OCI-LY1 (cell line): ENCODE results near the gene TRUB2.
"Not testable (repeated sequence)": the region's sequence is repeated elsewhere in the genome, so short reads cannot be mapped to it uniquely, and the experiment has no call there.

Experiments used
- H2AFZ ChIP-seq: fragments of 200-600 bp; sonication (generic), shearing (Covaris generic); 2 replicates; pipeline ENCODE4 v1.6.0; 2014; ENCODE audit warnings: antibody characterized with exemption, mild to moderate bottlenecking, low read length
- H3F3A ChIP-seq: fragments of 200-600 bp; sonication (generic), shearing (Covaris generic); 2 replicates; pipeline ENCODE4 v1.6.0; 2014; ENCODE audit warnings: mild to moderate bottlenecking, antibody characterized with exemption, low read length, moderate library complexity; ENCODE audit not compliant: insufficient read depth
- H3K27ac ChIP-seq: fragments of 200-600 bp; sonication (generic); 2 replicates; pipeline ENCODE4 v1.5.1; 2014; ENCODE audit warnings: low read length, mixed run types, mild to moderate bottlenecking, low read depth; ENCODE audit not compliant: poor library complexity, severe bottlenecking
- H3K27me3 ChIP-seq: fragments of 200-600 bp; sonication (generic); 2 replicates; pipeline ENCODE4 v1.6.0; 2014; ENCODE audit warnings: antibody characterized with exemption, mild to moderate bottlenecking, low read length, moderate library complexity; ENCODE audit not compliant: insufficient read depth
- H3K36me3 ChIP-seq: fragments of 200-600 bp; sonication (generic); 2 replicates; pipeline ENCODE4 v1.6.1; 2014; ENCODE audit warnings: mild to moderate bottlenecking, antibody characterized with exemption, low read length, moderate library complexity, mixed read lengths; ENCODE audit not compliant: insufficient read depth
- H3K4me1 ChIP-seq: fragments of 200-600 bp; sonication (generic); 2 replicates; pipeline ENCODE4 v1.5.1; 2014; ENCODE audit warnings: mild to moderate bottlenecking, low read length, moderate library complexity; ENCODE audit not compliant: insufficient read depth, severe bottlenecking
- H3K4me2 ChIP-seq: fragments of 200-600 bp; sonication (generic), shearing (Covaris generic); 2 replicates; pipeline ENCODE4 v1.6.1; 2014; ENCODE audit warnings: low read length
- H3K4me3 ChIP-seq: fragments of 200-600 bp; sonication (generic); 2 replicates; pipeline ENCODE4 v1.5.1; 2014; ENCODE audit warnings: low read length, low read depth, mild to moderate bottlenecking, mixed read lengths; ENCODE audit not compliant: poor library complexity, severe bottlenecking
- H3K79me2 ChIP-seq: fragments of 200-600 bp; shearing (Covaris generic); 2 replicates; pipeline ENCODE4 v1.6.1; 2016; ENCODE audit warnings: mixed run types, low read length, mixed read lengths; ENCODE audit not compliant: insufficient read depth
- H3K9ac ChIP-seq: fragments of 200-600 bp; sonication (generic), shearing (Covaris generic); 2 replicates; pipeline ENCODE4 v1.6.1; 2014; ENCODE audit warnings: mild to moderate bottlenecking, low read length, mixed read lengths
- H3K9me2 ChIP-seq: fragments of 200-600 bp; sonication (generic), shearing (Covaris generic); 2 replicates; pipeline ENCODE4 v1.6.1; 2014; ENCODE audit warnings: low read depth, mild to moderate bottlenecking, low read length, mixed read lengths
- H3K9me3 ChIP-seq: fragments of 200-600 bp; shearing (Covaris generic); 2 replicates; pipeline ENCODE4 v1.6.1; 2014; ENCODE audit warnings: low read length, mixed read lengths
- H4K20me1 ChIP-seq: fragments of 200-600 bp; sonication (generic), shearing (Covaris generic); 2 replicates; pipeline ENCODE4 v1.6.0; 2016; ENCODE audit warnings: mild to moderate bottlenecking, low read length; ENCODE audit not compliant: insufficient read depth
- EZH2 ChIP-seq: fragments of 200-600 bp; sonication (generic), shearing (Covaris generic); IDR thresholded peaks from 2 replicates; pipeline ENCODE4 v1.8.0; 2017; ENCODE audit warnings: borderline replicate concordance, mixed run types, mild to moderate bottlenecking, antibody characterized with exemption, low read length, moderate library complexity, mixed read lengths
- TF ChIP-seq, protein P1 (sequence below): fragments of 200-600 bp; sonication (generic), shearing (Covaris generic); IDR thresholded peaks from 2 replicates; pipeline ENCODE4 v1.5.1; 2017; ENCODE audit warnings: mild to moderate bottlenecking, antibody characterized with exemption, low read length, moderate library complexity, mixed read lengths

Gene TRUB2

DNA sequence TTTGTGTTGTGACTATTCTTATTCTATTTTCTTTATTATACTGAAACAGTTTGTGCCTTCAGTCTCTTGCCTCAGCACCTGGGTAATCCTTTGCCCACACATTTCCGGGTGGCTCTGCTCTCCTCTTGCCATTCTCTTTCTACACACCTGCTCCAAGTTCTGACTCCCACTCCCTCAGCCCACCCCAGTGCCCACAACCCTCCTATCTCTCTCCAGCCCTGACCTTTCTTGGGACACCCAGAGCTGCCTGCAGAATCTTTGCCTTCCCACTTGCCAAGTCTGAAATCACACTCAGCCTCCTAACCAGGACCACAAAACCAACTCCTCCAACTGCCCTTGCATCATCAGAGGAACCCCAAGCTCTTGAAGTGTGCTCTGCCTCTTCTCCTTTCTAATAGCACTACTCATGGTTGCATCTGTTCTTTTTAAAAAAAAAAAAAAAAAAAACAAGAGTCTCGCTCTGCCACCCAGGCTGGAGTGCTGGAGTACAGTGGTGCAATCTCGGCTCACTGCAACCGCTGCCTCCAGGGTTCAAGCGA, 42.1 kb downstream of the TRUB2 start:
- Histone ChIP-seq H3F3A (no peaks in the 10 kb centered on the region), H3K36me3 (no peaks in the 10 kb centered on the region), H3K79me2 (no peaks in the 10 kb centered on the region), H3K9me2 (no peaks in the 10 kb centered on the region), H3K4me3 (no peak overlapping the region), H3K27ac (no peak overlapping the region), H2AFZ (no peak overlapping the region), H3K9ac (no peak overlapping the region), H3K4me1 (peaks cover 13% of the 10 kb centered on the region), H3K4me2 (no peak overlapping the region), H3K27me3 (no peaks in the 10 kb centered on the region), H3K9me3 (no peaks in the 10 kb centered on the region), H4K20me1 (no peaks in the 10 kb centered on the region)
- TF ChIP-seq, protein P1, sequence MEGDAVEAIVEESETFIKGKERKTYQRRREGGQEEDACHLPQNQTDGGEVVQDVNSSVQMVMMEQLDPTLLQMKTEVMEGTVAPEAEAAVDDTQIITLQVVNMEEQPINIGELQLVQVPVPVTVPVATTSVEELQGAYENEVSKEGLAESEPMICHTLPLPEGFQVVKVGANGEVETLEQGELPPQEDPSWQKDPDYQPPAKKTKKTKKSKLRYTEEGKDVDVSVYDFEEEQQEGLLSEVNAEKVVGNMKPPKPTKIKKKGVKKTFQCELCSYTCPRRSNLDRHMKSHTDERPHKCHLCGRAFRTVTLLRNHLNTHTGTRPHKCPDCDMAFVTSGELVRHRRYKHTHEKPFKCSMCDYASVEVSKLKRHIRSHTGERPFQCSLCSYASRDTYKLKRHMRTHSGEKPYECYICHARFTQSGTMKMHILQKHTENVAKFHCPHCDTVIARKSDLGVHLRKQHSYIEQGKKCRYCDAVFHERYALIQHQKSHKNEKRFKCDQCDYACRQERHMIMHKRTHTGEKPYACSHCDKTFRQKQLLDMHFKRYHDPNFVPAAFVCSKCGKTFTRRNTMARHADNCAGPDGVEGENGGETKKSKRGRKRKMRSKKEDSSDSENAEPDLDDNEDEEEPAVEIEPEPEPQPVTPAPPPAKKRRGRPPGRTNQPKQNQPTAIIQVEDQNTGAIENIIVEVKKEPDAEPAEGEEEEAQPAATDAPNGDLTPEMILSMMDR: no peak
- TF ChIP-seq EZH2: no peak

DNA sequence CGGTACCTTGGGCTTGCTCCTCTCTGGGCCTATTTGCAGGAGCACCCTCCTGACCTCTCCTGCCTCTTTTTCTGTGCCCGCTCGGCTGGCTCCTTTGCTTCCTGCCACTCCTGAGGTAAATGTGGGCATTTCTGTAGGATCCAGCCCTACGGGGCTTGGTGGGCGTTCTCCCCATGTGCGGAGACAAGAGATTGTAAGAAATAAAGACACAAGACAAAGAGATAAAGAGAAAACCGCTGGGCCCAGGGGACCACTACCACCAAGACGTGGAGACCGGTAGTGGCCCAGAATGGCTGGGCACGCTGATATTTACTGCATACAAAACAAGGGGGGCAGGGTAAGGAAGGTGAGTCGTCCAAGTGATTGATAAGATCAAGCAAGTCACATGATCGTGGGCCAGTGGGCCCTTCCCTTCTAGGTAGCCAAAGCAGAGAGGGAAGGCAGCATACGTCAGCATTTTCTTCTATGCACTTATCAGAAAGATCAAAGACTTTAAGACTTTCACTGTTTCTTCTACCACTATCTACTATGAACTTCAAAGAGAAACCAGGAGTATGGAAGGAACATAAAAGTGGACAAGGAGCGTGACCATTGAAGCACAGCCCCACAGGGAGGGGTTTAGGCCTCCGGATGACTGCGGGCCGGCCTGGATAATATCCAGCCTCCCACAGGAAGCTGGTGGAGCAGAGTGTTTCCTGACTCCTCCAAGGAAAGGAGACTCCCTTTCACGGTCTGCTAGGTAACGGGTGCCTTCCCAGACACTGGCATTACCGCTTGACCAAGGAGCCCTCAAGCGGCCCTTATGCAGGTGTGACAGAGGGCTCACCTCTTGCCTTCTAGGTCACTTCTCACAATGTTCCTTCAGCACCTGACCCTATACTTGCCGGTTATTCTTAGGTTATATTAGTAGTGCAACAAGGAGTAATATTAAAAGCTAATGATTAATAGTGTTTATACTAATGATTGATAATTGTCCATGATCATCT, 42.9 kb downstream of the TRUB2 start:
- H3K4me3 ChIP-seq: not testable (repeated sequence)

DNA sequence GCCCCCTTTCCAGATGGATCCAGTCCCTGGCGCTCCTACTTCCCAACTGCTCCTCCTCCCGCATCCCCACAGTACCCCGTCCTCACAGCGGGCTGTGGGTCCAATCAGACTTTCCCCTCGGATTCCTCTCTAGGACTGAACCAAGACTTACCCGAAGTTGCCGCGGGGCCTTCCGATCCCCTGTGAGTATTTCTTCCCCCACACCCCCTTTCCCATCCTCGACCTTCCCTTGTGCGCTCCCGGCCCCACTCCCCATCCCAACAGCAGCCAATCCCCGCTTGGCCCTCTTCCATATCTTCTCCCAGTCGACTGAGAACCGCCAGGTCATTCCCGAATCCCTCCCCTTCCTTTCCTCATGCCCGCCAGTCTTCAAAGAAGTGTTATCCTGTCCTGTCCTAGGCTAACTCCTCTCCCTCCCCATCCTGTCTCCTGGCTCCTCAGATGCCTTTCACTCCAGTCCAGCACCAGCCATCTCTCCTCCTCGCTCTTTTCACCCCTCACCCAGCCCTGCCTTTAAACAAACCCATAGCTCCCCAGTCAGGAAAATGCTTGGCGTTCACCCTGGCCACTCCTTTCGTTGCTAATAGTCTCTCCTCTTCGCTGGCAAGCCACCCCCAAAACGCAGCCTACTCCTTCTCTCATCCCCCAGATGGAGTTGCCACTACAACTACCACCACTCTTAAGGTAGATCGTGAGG, 45.5 kb downstream of the TRUB2 start:
- Histone ChIP-seq H3K4me2 (peak overlapping the region; percentile 82), H3K4me3 (peak overlapping the region; percentile 70), H3K9me3 (no peaks in the 10 kb centered on the region), H4K20me1 (no peaks in the 10 kb centered on the region), H3K9me2 (no peaks in the 10 kb centered on the region), H3K27me3 (no peaks in the 10 kb centered on the region), H3K79me2 (no peaks in the 10 kb centered on the region), H3K36me3 (peaks cover 5% of the 10 kb centered on the region; the same call in 1 of the 2 replicates), H3K9ac (peak overlapping the region; percentile 79), H3F3A (no peaks in the 10 kb centered on the region), H3K4me1 (peaks cover 24% of the 10 kb centered on the region), H3K27ac (no peak overlapping the region), H2AFZ (no peak overlapping the region)
- no peak for TF ChIP-seq EZH2
- TF ChIP-seq, protein P1: no peak

More for the DNA sequence above, 42.9 kb downstream of the TRUB2 start:
- H3K9ac ChIP-seq, H3K27ac ChIP-seq, H4K20me1 ChIP-seq, H2AFZ ChIP-seq, H3F3A ChIP-seq, H3K4me2 ChIP-seq, H3K79me2 ChIP-seq, H3K27me3 ChIP-seq, H3K9me2 ChIP-seq, H3K36me3 ChIP-seq, H3K9me3 ChIP-seq: not testable (repeated sequence)
- H3K4me1 ChIP-seq: peaks cover 21% of the 10 kb centered on the region
